NOMO-1 treated with DMSO at 0.1 percent for 48 hours (cell line): Measurements from ENCODE around the gene SMAD3.
A peak's percentile ranks its signal among the peaks of the same experiment; 100 is the strongest.

Experiments
- DNase-seq: peaks from one replicate; lab custom pipeline; 2025; ENCODE audit not compliant: unreplicated experiment; lab: John Stamatoyannopoulos, UW

SMAD3 gene

DNA sequence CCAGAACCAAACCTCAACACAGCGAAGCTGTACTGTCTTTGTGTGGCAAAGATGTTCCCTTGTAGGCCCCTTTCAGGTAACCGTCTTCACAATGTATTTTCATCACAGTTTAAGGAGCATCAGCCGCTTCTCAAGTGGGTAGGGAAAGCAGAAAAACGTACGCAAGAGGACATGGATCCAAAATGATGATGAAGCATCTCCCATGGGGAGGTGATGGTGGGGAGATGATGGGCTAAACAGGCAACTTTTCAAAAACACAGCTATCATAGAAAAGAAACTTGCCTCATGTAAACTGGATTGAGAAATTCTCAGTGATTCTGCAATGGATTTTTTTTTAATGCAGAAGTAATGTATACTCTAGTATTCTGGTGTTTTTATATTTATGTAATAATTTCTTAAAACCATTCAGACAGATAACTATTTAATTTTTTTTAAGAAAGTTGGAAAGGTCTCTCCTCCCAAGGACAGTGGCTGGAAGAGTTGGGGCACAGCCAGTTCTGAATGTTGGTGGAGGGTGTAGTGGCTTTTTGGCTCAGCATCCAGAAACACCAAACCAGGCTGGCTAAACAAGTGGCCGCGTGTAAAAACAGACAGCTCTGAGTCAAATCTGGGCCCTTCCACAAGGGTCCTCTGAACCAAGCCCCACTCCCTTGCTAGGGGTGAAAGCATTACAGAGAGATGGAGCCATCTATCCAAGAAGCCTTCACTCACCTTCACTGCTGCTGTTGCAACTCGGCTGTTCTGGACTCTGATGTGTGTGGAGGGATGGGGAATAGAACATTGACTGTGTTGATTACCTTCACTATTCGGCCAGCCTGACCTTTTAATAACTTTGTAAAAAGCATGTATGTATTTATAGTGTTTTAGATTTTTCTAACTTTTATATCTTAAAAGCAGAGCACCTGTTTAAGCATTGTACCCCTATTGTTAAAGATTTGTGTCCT, 129.0 kb downstream of the SMAD3 start:
- no peak for DNase-seq

DNA sequence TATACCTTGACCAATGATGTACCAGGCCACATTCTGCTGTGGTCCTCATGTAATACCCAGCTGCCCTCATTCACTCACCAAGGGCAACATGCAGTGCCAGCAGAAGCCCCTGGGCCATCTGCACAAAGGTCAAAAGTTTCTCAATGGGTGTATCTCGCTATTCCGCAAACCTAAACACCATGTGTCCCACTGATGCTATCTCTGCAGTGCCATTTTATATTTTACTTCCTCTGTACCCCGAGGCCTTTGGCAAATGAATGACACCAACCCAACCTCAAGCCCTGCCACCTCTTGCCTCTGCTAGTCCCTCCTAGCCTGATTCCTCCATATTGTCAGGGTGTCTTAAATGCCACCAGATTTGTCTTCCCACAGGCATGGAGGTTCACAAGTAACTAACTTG, 129.9 kb downstream of the SMAD3 start:
- DNase-seq, result no peak

DNA sequence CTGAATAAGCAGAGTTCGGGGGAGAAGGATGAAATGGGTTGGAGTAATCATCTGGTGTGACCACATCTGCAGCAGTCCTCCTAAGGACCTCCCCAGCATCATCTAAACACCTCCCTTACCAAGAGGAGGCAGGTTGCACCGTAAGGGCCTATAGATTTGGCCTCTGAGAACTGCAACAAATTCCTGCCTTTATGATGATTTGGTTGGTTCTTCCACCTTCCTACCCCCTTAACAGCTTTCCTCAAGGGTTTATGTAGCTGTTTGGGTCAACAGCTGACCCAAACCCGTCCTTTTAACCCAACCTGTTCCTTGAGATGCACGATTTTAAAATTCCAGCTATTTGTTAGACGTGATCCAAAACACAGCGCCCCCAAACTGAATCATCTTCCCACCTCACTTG, 130.8 kb downstream of the SMAD3 start:
- DNase-seq, result no peak

DNA sequence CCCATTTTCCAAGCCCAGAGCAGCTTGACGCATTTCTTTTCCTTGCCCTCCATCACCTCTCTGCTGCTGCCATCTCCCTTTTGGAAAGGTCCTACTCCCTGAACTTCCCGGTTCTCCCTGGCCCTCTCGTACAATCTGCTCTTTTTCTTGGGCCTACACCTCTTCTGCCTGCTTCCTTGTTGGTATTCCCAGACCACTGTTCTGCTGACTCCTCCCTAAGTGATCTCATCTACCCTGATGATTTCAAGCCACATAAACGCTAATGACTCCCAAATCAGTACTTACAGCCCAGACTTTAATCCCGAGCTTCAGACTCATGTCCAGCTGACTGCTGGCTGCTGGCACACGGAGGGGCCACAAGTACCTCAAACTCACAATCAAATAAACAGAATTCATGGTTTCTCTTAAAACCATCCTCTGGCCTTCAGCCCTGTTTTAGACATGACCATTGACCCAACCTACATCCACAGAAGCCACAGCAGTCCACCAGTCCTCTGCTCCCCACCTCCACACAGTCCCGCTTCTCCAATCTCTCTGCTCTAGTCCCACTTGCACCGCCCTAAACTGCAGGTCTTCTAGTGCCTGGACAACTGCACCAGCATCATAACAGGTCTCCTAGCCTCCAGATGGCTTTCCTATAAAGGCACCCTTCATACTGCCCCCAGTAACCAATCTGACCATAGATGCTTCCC, 131.4 kb downstream of the SMAD3 start:
- no peak for DNase-seq

DNA sequence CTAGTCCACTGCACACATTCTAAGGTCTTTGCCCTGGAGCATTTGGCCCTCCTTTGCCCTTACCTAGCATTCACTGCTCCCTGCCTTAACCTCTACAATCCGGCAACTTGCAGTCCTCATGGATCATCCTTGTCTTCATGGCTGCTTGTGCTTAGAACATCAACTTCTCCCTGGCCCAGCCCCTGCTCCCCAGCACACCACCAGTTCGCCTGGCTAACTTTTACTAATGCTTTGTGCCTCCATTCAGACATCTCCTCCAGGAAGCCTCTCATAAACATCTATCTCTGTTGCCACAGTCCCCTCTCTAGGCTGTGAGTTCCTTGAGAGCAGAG, 131.9 kb downstream of the SMAD3 start:
- DNase-seq, result no peak

DNA sequence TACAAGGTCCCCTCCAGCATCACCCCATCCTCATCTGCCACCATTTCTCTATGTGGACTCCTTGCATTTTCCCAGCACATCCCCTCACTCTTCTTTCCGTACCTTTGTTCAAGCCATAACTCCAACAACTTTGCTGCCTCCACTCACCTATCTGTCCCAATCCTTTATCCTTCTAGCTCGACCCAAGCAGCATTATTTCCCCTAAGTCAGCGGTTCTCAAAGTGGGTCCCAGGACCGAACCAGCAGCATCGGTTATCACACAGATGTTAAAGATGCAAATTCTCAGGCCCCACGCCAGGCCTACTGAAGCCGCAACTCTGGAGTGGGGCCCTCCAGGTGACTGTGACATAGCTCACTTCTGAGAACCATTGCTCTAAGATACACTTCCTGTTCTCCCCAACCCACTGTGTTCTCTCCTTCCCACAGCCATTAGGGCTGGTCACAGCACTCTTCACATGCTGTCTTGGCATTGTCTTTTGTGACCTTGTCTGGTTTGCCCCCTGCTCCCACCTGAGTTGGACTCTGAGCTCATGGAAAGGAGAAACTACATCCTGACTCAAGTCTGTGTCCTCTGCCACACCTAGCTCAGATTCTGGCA, 132.9 kb downstream of the SMAD3 start:
- no peak for DNase-seq

DNA sequence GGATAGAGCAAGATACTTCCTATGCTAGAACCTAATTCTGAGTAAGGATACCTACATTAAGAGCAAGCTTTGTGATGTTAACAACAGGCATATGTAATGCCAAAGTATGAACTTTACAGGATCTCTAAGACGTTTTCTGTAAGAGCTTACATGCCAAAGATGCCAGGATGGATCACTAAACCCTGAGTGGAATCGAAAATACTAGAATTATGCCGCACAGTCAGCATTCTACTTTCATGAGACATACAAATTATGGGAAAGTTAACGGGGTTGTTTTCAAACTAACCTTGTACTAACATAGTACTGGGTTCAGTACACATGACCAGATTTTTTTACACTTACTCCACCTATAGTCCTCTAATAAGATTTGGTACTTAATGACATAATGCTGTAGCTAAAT, 134.0 kb downstream of the SMAD3 start:
- no peak for DNase-seq

DNA sequence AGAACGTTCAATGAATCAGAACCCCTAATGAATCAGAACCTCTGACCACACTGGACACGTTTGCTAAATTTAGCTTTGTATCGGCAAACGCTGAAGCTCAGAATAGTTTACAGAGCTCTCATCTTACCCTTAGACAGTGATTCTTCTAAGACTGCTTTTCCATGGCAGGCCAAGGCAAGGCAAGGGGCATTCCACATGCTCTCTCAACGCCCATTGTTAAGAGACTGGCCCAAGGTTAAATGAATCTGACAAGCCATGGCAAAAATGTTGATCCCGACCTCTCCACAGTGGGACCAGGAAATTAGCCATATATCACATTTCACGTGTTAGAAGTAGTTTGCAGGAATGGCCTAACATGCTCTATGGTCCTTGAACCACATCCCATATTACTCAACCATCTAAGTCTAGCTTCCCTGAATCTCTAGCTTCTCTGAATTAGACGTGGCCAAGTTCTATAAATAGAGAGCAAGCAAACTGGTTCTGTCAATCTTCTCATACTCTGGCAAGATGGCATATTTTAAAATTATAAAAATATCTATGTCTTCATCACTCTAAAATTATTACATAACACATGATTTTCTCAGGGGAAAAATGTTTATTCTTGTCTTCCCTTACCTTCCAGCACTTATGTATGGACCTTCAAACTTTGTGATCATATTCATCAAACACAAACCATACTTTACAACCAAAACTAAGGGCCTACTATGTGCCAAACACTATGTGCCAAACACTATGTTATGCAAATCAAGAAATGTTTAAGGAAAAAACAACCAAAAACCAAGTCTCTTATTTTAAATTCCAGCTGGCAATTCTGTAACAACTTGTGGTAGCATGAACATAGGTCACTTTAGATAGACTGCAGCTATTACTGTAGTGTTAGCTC, 134.7 kb downstream of the SMAD3 start:
- DNase-seq, result peak; percentile 18

DNA sequence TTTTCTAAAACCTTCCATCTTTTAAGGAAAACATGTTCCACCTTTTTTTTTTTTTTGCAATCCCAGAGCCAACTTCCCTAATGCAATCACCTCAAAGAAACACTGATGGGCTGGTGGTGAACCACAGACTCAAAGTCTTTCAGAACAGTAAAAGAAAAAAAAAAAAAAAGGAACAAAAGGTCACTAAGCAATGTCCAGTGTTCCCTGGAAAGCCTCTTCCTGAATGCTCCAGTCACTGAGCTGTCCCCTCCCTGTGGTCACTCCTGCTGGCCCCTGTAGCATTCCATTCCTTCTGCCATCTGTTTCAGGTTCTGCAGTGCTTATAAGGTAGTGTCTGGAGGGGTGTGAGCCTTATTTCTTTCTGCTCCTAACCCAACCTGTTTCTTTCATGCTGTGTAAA, 135.7 kb downstream of the SMAD3 start:
- DNase-seq, result peak; percentile 7

DNA sequence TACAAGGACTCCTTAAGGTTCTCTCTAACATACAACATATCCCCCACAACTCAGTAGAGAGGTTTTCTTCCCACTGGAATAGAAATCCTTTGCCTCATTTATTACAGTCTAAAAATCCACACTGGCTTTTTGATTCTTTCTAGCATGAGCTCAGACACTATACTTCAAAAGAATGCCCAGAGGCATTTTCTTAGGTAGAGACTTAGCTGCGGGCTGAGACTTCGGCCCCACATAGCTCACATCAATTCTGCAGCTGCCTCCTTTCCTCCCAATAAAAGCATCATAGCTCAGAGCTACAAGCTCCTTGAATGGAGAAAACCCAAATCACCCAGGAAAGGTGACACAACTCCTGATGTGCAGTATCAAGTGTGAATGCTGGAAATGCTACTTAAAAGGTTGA, 136.7 kb downstream of the SMAD3 start:
- DNase-seq, result no peak

DNA sequence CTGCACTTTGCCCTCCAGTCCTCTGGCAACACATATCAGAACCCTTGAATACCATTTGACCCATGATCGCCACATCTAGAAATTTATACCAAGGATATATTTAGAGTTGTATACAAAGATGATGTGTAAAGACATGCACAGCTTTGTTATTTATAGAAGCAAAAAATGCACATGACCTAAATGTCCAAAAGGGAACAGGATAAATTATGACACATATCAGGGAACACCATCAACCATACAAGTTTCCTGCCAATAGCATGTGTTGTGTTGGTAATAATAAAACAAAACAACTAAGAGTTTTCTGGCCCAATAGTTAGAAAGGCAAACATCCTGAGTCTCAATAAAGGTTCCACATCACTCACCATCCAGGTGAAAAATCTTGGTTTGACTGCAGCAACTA, 137.6 kb downstream of the SMAD3 start:
- DNase-seq, result no peak

DNA sequence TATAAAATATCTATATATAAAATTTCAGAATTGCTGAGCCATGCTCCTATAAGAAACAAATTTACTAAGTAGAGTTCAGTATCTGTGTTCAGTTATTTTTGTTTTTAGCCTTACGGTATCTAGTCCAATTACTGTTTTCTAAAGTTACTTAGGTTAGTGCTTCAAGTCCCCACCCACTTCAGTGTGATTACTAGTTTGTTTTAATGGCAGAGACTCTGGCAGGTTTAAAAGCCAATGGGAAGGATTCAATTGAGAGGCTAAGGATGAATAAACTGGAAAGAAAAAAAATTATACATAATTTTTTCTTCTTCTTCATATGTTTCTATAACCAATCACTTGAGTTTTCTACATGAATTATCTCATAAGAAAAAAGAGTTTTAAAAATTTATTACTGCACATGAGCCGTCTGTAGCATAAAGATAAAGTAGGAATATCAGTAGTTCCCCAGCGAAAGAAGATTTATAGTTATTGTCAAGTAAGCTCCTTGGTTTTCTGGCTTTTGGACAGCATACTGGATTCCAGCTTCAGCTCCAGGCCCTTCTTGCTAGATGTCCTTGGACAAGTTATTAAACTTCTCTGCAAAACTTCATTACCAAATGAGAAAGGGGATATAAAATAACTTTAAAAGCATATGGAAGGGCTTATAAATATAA, 142.3 kb downstream of the SMAD3 start:
- no peak for DNase-seq

DNA sequence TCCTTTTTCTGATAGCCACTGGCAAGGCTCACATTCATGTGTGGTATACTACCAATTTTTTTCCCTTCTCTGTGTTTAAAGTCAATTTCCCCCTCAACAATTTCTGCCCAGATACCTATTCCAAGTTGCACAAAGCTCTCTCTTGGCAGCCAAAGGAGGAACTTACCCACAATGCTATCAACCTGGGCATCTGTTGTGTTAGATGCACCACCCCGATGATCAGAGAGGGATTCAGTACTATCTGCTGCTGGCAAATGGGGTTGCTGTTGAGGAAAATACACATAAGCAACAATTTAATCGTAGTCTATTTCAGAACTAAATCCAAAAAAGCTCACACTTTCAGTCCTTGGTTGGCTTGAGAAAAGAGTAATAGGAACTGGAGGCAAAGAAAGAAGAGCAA, 143.0 kb downstream of the SMAD3 start:
- no peak for DNase-seq

DNA sequence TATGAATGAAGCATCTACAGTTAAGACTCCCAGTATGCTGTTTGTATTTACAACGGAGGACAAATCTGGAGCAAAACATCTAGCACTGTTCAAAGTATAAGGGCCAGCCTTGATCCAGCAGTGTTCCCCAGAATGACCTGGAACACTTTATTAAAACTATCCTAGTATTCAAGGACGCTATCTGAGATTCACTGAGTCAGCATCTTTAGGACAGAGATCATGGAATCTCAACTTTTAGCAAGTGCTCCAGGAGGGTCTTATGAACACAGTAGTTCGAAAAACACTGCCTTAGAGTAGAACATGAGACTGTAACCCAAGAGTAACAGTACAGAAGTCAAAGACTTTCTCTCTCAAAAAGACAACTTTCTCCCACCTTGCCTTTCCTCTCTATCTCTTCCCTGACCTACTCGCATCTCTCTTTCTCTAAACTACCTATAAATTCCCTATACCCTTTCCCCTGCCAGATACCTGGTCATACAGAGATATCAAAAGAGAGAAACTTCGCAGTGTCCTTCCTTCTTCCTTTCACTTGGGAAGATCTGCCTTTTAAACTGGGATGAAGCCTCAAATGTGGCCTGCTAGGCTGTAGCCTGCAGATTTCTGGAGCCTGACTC, 145.3 kb downstream of the SMAD3 start:
- DNase-seq, result no peak

DNA sequence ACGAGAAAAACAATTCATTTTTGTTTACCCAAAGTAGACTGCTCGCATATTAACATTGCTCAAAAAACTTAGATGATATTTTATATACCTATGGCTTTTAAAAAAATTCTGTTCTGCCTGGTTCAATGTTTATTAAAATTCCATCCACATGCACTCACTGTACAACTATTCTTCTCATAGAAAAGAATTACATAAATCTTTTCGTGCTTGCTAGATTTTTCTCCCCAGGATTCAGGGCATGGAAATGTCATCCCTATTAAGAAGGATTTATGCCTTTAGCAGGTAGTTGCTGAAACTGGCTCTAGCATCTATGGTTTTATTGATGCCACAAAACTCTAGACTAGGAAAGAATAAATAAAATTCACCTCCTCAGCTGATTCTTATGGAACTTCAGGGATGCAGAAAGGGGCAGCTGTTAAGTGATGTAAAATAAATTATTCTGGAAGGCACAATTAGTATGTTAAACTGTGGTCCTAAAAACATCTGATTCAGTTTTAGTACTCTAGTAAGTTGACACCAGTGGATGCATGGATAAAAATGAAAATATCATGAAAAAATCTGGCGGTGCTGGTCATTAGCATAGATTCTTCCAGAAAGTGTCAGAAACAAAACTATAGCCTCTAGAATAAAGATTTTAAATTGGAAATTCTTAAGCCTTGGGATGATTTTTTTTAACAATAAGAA, 147.4 kb downstream of the SMAD3 start:
- DNase-seq, result no peak

DNA sequence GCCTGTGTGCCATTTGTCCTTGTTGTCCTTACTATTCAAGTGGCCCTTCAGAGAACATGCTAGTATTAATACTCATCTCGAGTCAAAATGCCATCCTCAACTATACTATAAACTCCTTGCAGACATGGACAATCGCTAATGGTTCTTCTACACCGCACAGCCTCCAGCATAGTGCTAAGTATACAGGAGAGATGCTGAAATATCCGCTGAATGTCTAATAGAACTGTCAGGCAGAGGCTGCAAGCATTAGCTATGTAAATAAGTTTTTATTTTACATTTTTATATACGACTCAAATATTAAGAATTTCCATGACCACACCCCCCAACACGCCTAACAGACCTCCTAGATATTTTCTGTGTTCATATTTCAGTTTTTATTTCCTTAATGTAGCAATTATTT, 149.7 kb downstream of the SMAD3 start:
- no peak for DNase-seq

DNA sequence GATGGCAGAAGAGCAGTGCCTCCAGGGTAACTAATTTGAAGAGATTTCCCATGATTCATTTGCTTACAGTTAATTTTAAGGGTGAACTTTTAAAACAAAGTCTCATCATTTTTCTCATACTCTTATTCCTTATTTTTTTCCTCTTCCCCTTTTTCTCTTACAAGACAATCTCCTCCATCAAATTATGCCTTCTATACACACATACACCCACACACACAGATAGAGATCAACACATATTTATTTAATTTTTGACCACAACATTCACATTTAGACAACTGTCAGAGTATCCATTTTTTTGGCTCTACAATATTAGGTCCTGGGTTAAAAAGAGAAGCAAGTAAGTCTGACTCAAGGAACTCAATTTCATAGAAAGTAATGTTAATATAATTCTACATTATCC, 151.5 kb downstream of the SMAD3 start:
- DNase-seq, result no peak

DNA sequence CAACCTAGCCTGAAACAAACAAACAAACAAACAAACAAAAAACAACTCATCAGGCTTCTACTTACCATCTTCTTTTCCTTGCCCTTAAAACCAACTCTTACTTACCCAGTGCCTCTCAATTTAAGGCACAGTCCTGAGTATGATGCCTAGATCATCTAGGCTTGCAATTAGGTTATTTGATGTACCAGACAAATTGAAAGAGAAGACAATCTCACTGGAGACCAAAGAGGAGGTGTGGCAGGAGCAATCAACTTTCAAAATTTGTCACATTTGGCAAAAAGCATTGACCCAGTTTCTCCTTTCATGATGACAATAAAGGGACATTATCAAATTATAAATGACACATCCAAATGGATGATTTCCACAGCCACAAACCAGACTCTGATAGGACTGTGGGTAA, 153.0 kb downstream of the SMAD3 start:
- DNase-seq, result no peak

DNA sequence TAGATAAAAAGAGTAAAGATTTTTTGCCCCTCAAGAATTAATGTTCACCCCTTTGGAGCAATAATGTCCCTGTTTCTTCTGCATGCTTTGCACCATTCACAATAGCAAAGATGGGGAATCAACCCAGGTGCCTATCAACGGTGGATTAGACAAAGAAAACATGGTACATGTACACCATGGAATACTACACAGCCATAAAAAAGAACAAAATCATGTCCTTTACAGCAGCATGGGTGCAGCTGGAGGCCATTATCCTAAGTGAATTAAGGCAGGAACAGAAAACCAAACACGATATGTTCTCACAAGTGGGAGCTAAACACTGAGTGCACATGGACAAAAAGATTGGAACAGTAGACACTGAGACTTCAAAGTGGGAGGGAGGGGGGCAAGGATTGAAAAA, 153.9 kb downstream of the SMAD3 start:
- DNase-seq, result no peak

DNA sequence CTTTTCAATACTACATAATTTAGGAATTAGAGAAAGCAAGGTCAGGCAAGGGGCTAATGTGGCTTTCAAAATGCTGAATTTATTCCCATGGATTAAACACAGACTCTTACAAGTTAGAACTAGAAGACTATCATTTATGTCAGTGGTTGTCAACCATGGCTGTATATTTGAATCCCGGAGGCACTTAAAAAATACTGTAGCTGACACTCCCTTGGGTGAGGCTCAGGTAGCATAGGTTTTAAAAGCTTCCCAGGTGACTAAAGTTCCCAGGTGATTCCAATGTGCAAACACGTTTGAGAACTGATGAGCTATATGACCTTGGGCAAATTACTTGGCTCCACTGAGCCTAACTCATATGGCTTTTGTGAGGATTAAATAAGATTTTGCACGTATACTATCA, 159.5 kb downstream of the SMAD3 start:
- no peak for DNase-seq
